HepG2 (cell line): Measurements from ENCODE around the gene KRTAP29-1. TPM values are rescaled to one million over a fixed set of nuclear protein-coding genes. Genes with fewer than 3 reads are reported as not detected.

ENCODE experiments used
- CENPT ChIP-seq: sonication (generic); formaldehyde crosslinking; IDR thresholded peaks from 2 replicates; pipeline ENCODE4 v1.8.0; 2022; ENCODE audit warnings: low read depth, mild to moderate bottlenecking, moderate library complexity, missing genetic modification reagents
- JUND ChIP-seq: sonication (generic); formaldehyde crosslinking; IDR thresholded peaks from 2 replicates; pipeline ENCODE4 v1.8.0; 2022; ENCODE audit warnings: mild to moderate bottlenecking, missing genetic modification reagents
- NR2C2 ChIP-seq: sonication (generic); formaldehyde crosslinking; IDR thresholded peaks from 2 replicates; pipeline ENCODE4 v1.4.0; 2020; ENCODE audit warnings: missing genetic modification reagents, mild to moderate bottlenecking, moderate library complexity, borderline replicate concordance
- PCBP1 ChIP-seq: fragments of 200-400 bp; formaldehyde crosslinking; IDR thresholded peaks from 2 replicates; pipeline ENCODE4 v1.6.1; 2017; ENCODE audit warnings: mild to moderate bottlenecking, low read depth, low read length, borderline replicate concordance
- PRMT3 ChIP-seq: sonication (generic); formaldehyde crosslinking; IDR thresholded peaks from 2 replicates; pipeline ENCODE4 v1.8.1; 2022; ENCODE audit warnings: low read depth, mild to moderate bottlenecking, moderate library complexity, missing genetic modification reagents, borderline replicate concordance
- RFXAP ChIP-seq: sonication (generic); formaldehyde crosslinking; IDR thresholded peaks from 2 replicates; pipeline ENCODE4 v1.4.0; 2020; ENCODE audit warnings: missing genetic modification reagents, borderline replicate concordance
- SP2 ChIP-seq: sonication (generic); formaldehyde crosslinking; IDR thresholded peaks from 2 replicates; pipeline ENCODE4 v1.5.1; 2020; ENCODE audit warnings: mild to moderate bottlenecking, missing genetic modification reagents
- TSC22D2 ChIP-seq: sonication (generic); formaldehyde crosslinking; IDR thresholded peaks from 2 replicates; pipeline ENCODE4 v1.5.1; 2020; ENCODE audit warnings: missing genetic modification reagents, mild to moderate bottlenecking, borderline replicate concordance
- ZBTB8A ChIP-seq: sonication (generic); formaldehyde crosslinking; IDR thresholded peaks from 2 replicates; pipeline ENCODE4 v1.4.0; 2020; ENCODE audit warnings: mild to moderate bottlenecking, low read depth, missing genetic modification reagents, borderline replicate concordance
- ZNF180 ChIP-seq: sonication (generic); formaldehyde crosslinking; IDR thresholded peaks from 2 replicates; pipeline ENCODE4 v1.4.0; 2020; ENCODE audit warnings: low read depth, missing genetic modification reagents, borderline replicate concordance
- ZNF333 ChIP-seq: sonication (generic); formaldehyde crosslinking; IDR thresholded peaks from 2 replicates; pipeline ENCODE4 v1.4.0; 2020; ENCODE audit warnings: mild to moderate bottlenecking, missing genetic modification reagents, borderline replicate concordance
- ZNF550 ChIP-seq: sonication (generic); formaldehyde crosslinking; IDR thresholded peaks from 2 replicates; pipeline ENCODE4 v1.4.0; 2020; ENCODE audit warnings: mild to moderate bottlenecking, missing genetic modification reagents, borderline replicate concordance
- ZNF552 ChIP-seq: sonication (generic); formaldehyde crosslinking; IDR thresholded peaks from 2 replicates; pipeline ENCODE4 v1.9.0; 2022; ENCODE audit warnings: missing genetic modification reagents, mild to moderate bottlenecking, borderline replicate concordance
- ZNF761 ChIP-seq: sonication (generic); formaldehyde crosslinking; conservative IDR thresholded peaks from 2 replicates; pipeline ENCODE4 v1.4.0; 2020; ENCODE audit warnings: mild to moderate bottlenecking, missing genetic modification reagents
- ZNF891 ChIP-seq: sonication (generic); formaldehyde crosslinking; IDR thresholded peaks from 2 replicates; pipeline ENCODE4 v1.5.0; 2020; ENCODE audit warnings: mild to moderate bottlenecking, missing genetic modification reagents
- polyA plus RNA-seq, 8 experiments: library from polyadenylated mRNA; depleted of rRNA in 3 of 8; stranded (reverse) in 7 of 8; unstranded in 1 of 8; fragments of >200 nt; fragmentation: Illumina TruSeq in 4 of 8; extraction: Trizol in 4 of 8; gene quantifications; 2 replicates each; pipeline versions ENCODE4 v1.2.1 to v1.2.3, GENCODE V29; 2011 to 2016; ENCODE audit warnings: low read depth in 4 of 8, missing spikeins in 1 of 8, mixed read lengths in 1 of 8; ENCODE audit not compliant: insufficient read depth in 1 of 8
- total RNA-seq, 5 experiments: library from RNA; depleted of rRNA; stranded (reverse); fragments of >200 nt; fragmentation: Illumina TruSeq; extraction: Trizol; gene quantifications; 2 replicates each; pipeline ENCODE4 v1.2.3, GENCODE V29; 2016; ENCODE audit warnings: low read depth in 1 of 5
- TF ChIP-seq, protein P1 (sequence below): sonication (generic); formaldehyde crosslinking; IDR thresholded peaks from 2 replicates; pipeline ENCODE4 v1.5.1; 2020; ENCODE audit warnings: mild to moderate bottlenecking, missing genetic modification reagents, moderate library complexity
- TF ChIP-seq, protein P2 (sequence below): sonication (generic); formaldehyde crosslinking; IDR thresholded peaks from 2 replicates; pipeline ENCODE4 v1.4.0; 2020; ENCODE audit warnings: mild to moderate bottlenecking, missing genetic modification reagents
- TF ChIP-seq, protein P3 (sequence below): sonication (generic); formaldehyde crosslinking; IDR thresholded peaks from 2 replicates; pipeline ENCODE4 v1.8.0; 2022; ENCODE audit warnings: mild to moderate bottlenecking, missing genetic modification reagents; ENCODE audit not compliant: insufficient replicate concordance

KRTAP29-1 gene
- total and polyA plus RNA-seq, 2 of the 13 experiments (the other 11 are each of a cell fraction or from before 2014, with no cell fraction given) = not detected

DNA sequence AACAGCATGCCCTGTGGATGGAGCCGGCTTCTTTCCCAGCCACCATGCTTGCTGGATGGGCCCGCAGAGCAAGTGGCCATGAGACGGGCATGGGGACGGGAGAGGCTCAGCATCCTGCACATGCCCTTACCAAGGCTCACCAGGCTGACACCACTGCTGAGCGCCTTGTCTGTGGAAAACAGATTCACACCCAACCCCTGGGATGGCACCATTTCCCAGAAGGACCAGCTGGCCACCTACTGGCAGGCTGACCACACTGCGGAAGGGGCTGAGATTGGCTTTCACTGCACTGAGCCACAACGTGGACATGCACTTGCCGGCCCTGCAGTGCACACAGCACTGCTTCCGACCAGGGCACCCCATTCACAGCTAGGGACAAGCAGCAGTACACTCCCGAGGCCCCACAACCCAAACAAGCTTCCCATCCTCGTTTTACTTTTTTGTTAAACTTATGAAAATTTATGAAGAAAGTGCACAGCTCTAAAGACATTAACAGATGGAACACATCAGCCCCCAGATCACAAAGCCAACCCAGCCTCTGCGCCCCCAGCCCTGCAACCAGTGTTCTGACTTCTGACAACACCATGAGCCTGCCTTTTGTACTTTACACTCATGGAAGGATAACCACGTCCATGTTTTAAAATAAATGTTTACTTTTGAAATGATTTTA, 26.8 kb upstream of the KRTAP29-1 start (continued):
- TF ChIP-seq, protein P1, sequence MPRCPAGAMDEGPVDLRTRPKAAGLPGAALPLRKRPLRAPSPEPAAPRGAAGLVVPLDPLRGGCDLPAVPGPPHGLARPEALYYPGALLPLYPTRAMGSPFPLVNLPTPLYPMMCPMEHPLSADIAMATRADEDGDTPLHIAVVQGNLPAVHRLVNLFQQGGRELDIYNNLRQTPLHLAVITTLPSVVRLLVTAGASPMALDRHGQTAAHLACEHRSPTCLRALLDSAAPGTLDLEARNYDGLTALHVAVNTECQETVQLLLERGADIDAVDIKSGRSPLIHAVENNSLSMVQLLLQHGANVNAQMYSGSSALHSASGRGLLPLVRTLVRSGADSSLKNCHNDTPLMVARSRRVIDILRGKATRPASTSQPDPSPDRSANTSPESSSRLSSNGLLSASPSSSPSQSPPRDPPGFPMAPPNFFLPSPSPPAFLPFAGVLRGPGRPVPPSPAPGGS = no peak
- no peak for TF ChIP-seq ZNF180 (CRISPR knock-in tag)
- TF ChIP-seq ZNF333 = no peak
- no peak for TF ChIP-seq ZNF761 (CRISPR knock-in tag)
- no peak for TF ChIP-seq RFXAP (CRISPR knock-in tag)
- no peak for TF ChIP-seq PRMT3 (CRISPR knock-in tag)
- no peak for TF ChIP-seq ZNF552
- no peak for TF ChIP-seq TSC22D2 (CRISPR knock-in tag)
- no peak for TF ChIP-seq ZNF550 (CRISPR knock-in tag)
- TF ChIP-seq ZBTB8A (CRISPR knock-in tag) = no peak
- no peak for TF ChIP-seq CENPT (CRISPR knock-in tag)
- no peak for TF ChIP-seq PCBP1
- TF ChIP-seq SP2 = no peak
- no peak for TF ChIP-seq NR2C2 (CRISPR knock-in tag)
- no peak for TF ChIP-seq ZNF891
- TF ChIP-seq, protein P2, sequence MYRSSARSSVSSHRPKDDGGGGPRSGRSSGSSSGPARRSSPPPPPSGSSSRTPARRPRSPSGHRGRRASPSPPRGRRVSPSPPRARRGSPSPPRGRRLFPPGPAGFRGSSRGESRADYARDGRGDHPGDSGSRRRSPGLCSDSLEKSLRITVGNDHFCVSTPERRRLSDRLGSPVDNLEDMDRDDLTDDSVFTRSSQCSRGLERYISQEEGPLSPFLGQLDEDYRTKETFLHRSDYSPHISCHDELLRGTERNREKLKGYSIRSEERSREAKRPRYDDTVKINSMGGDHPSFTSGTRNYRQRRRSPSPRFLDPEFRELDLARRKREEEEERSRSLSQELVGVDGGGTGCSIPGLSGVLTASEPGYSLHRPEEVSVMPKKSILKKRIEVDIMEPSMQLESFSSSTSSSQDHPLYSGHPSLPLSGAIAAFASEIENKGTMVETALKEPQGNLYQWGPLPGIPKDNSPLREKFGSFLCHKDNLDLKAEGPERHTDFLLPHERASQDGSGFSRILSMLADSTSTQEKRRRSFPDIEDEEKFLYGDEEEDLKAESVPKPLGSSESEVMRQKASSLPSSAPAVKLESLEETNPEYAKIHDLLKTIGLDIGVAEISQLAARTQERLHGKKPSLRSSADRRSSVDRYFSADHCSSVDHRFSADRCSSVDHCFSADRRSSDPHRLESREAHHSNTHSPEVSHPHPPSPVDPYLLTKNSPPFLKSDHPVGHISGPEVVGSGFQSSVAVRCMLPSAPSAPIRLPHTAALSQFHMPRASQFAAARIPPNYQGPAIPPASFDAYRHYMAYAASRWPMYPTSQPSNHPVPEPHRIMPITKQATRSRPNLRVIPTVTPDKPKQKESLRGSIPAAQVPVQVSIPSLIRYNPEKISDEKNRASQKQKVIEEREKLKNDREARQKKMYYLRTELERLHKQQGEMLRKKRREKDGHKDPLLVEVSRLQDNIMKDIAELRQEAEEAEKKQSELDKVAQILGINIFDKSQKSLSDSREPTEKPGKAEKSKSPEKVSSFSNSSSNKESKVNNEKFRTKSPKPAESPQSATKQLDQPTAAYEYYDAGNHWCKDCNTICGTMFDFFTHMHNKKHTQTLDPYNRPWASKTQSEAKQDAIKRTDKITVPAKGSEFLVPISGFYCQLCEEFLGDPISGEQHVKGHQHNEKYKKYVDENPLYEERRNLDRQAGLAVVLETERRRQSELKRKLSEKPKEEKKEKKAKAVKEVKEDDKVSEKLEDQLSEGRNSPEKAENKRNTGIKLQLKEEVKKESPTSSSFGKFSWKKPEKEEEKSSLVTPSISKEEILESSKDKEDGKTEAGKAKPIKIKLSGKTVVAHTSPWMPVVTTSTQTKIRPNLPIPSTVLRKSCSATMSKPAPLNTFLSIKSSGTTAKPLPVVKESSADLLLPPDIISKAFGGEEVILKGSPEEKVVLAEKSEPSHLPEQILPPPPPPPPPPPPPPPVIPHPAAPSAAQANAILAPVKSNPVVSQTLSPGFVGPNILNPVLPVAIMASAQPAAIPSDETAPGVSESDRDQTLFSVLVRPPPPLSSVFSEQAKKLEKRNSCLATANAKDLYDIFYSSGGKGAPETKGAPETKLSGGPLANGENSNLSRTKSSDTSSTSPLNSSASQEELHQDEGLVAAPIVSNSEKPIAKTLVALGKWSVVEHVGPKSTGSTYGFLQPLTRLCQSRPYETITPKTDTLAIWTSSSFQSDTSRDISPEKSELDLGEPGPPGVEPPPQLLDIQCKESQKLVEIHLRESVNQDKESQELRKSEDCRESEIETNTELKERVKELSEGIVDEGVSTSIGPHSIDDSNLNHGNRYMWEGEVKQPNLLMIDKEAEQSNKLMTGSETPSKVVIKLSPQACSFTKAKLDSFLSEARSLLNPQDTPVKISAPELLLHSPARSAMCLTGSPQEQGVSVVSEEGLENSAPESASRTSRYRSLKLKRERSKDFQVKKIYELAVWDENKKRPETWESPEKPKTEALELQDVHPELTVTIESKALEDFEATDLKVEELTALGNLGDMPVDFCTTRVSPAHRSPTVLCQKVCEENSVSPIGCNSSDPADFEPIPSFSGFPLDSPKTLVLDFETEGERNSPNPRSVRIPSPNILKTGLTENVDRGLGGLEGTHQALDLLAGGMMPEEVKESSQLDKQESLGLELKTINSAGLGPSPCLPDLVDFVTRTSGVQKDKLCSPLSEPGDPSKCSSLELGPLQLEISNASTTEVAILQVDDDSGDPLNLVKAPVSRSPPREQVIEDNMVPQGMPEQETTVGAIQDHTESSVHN (CRISPR knock-in tag) = no peak
- TF ChIP-seq JUND = no peak
- TF ChIP-seq, protein P3, sequence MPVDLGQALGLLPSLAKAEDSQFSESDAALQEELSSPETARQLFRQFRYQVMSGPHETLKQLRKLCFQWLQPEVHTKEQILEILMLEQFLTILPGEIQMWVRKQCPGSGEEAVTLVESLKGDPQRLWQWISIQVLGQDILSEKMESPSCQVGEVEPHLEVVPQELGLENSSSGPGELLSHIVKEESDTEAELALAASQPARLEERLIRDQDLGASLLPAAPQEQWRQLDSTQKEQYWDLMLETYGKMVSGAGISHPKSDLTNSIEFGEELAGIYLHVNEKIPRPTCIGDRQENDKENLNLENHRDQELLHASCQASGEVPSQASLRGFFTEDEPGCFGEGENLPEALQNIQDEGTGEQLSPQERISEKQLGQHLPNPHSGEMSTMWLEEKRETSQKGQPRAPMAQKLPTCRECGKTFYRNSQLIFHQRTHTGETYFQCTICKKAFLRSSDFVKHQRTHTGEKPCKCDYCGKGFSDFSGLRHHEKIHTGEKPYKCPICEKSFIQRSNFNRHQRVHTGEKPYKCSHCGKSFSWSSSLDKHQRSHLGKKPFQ (CRISPR knock-in tag) = no peak
